ENCODE measurements around the gene CYB561D2. TPM values are rescaled to one million over a fixed set of nuclear protein-coding genes. Genes with fewer than 3 reads are reported as not detected.
A peak's percentile ranks its signal among the peaks of the same experiment; 100 is the strongest.

The CYB561D2 gene
- total RNA-seq, 1 experiment from 2014 or later: 31.4 TPM

DNA sequence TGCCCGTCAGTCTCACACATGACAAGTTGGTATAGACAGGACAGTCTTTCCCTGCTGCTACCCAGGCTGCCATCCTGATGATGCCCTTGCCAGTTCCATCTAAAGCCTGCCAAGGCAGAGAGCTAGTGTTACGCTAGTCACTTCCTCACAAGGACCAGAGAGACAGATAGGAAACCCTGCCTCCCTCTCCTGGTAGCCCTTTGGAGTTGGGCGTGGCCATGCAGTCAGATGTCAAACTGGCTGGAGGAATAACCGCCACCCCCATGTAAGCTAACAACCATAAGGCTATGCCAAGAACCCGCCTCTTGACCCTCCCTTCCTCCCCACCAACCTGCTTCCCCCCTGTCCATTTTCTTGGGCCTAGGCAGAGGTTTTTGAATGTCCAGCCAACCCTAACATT is 5.9 kb downstream of the CYB561D2 start:
- in situ Hi-C loops (cut with HindIII; ENCODE audit: low sequenced_read_pairs): loop anchor here (10.0 kb wide), 2 partner anchors 92 to 178 kb away; partner anchors contain the start of gene SEMA3B
- peak; percentile 32 for DNase-seq (ENCODE audit: low spot score)

- no peak for DNase-seq (ENCODE audit: low spot score)
- in situ Hi-C loops (cut with HindIII; ENCODE audit: low sequenced_read_pairs): loop anchor here (10.0 kb wide), 2 partner anchors 93 to 177 kb away; partner anchors contain the start of gene SEMA3B
Observed at GRCh38 chr3:50357481-50357880, 6.8 kb downstream of the CYB561D2 start.

- DNase-seq (ENCODE audit: low spot score): no peak
- in situ Hi-C loops (cut with HindIII; ENCODE audit: low sequenced_read_pairs): loop anchor here (10.0 kb wide), 2 partner anchors 94 to 176 kb away; partner anchors contain the start of gene SEMA3B
Observed at GRCh38 chr3:50358355-50358910, 7.8 kb downstream of the CYB561D2 start.

GRCh38 chr3:50358911-50359759 is 8.5 kb downstream of the CYB561D2 start, which contains the start of gene TMEM115:
Gene TMEM115, minus strand, starts transcription at chr3:50359521. Its CDS starts 458 bp downstream, at chr3:50359063.
- DNase-seq (ENCODE audit: low spot score): peak; percentile 100
- in situ Hi-C loops (cut with HindIII; ENCODE audit: low sequenced_read_pairs): loop anchor here (10.0 kb wide), 2 partner anchors 94 to 176 kb away; partner anchors contain the start of gene SEMA3B

DNA sequence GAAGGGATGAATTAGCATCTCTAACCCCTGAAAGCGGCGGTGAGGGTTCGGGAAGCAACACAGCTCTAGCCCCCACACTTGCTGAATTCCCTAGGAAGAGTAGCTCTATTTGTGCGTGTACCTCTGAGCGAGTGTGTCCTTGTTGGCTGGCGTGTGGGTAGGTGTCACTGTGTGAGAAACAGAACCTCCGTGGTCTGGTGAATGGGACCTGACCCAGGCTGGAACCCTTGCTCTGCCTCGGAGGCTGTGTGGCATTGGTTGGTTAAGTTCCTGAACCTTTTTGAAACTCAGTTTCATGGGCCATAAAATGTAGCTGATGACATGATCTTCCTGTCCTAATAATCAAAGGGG is 9.1 kb downstream of the CYB561D2 start:
- DNase-seq (ENCODE audit: low spot score): no peak
- in situ Hi-C loops (cut with HindIII; ENCODE audit: low sequenced_read_pairs): loop anchor here (10.0 kb wide), 2 partner anchors 95 to 175 kb away; partner anchors contain the start of gene SEMA3B

- in situ Hi-C loops (cut with HindIII; ENCODE audit: low sequenced_read_pairs): no loop called here
- no peak for DNase-seq (ENCODE audit: low spot score)
Observed at GRCh38 chr3:50364573-50365079, 14.0 kb downstream of the CYB561D2 start.

DNA sequence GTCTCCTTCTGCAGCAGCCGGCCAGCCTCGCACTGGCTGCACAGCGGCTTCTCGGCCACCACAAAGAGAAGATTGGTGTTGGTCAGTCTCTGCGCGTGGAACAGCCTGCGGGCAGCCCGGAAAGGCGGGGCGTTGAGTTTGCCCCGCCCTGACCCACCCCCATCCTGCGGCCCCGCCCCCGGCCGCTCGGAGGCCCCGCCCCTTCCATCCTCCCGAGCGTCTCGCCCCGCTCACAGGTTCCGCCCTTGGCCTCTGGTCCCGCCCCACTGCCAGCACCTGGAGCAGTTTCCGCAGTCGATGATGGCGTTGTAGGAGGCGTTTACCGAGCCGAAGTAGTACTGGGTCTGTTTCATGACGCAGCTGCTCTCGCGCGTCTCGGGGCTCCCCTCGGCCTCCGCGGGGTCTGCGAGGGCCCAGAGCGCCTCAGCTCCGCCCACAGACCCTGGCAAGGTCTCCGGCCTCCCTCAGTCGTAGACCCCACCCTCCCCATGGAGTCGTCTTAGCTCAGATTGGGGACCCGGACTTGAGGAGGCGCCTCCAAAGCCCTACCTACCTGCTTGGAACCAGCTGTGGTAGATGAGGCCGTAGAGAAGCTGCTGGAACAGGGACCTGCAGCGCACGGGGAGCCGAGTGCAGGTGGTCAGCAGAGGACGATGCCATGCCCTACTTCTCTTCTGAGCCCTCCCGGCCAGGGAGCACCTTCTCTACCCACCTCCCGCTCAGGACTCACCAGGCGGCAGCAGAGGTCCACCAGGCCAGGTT is 14.6 kb downstream of the CYB561D2 start:
- DNase-seq (ENCODE audit: low spot score): peak; percentile 26
- in situ Hi-C loops (cut with HindIII; ENCODE audit: low sequenced_read_pairs): no loop called here

DNA sequence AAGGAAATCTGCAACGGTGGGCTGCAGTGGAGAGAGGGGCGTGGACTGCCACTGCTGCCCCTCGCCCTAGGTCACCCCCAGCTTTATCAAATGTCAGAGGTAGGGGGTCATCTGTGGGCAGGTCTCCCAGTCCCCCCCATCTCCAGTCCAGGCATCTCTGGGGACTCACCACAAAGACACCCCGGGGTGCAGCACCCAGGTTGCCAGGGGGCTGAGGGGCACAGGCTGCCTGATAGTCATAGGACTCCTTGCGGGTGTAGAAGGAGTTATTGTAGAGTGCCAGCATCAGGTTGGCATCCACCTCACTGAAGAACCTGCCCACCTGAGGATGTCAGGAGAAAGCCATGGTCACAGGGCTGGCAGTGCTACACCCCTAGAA is 15.2 kb downstream of the CYB561D2 start:
- in situ Hi-C loops (cut with HindIII; ENCODE audit: low sequenced_read_pairs): no loop called here
- DNase-seq (ENCODE audit: low spot score): no peak

GRCh38 chr3:50369012-50369670 is 18.5 kb downstream of the CYB561D2 start:
- no peak for DNase-seq (ENCODE audit: low spot score)
- in situ Hi-C loops (cut with HindIII; ENCODE audit: low sequenced_read_pairs): no loop called here

- DNase-seq (ENCODE audit: low spot score): no peak
- in situ Hi-C loops (cut with HindIII; ENCODE audit: low sequenced_read_pairs): no loop called here
Observed at GRCh38 chr3:50370594-50370993, 19.9 kb downstream of the CYB561D2 start.

- DNase-seq (ENCODE audit: low spot score): no peak
- in situ Hi-C loops (cut with HindIII; ENCODE audit: low sequenced_read_pairs): no loop called here
Observed at GRCh38 chr3:50371133-50371685, 20.5 kb downstream of the CYB561D2 start.

DNA sequence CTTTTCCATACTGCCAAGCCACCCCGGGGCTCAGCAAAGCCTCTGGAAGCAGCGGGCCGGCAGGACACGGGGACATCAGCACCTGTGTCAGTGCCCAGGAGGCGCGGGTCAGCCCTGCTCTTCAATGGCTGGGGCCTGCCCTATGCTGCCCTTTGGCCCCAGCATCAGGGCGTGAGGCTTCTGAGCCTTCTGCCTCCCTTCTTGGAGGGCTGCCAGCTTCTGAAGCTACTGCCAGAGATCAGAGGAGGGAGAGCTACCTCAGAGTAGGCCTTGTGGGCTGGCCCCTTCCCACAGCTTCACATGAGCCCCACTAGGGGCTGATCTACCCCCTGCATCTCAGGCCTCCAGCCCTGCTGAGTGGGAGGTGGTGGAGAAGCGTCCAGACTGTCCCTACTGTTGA is 21.7 kb downstream of the CYB561D2 start:
- DNase-seq (ENCODE audit: low spot score): no peak
- in situ Hi-C loops (cut with HindIII; ENCODE audit: low sequenced_read_pairs): no loop called here

GRCh38 chr3:50373146-50374051 is 22.7 kb downstream of the CYB561D2 start:
- no peak for DNase-seq (ENCODE audit: low spot score)
- in situ Hi-C loops (cut with HindIII; ENCODE audit: low sequenced_read_pairs): no loop called here

DNA sequence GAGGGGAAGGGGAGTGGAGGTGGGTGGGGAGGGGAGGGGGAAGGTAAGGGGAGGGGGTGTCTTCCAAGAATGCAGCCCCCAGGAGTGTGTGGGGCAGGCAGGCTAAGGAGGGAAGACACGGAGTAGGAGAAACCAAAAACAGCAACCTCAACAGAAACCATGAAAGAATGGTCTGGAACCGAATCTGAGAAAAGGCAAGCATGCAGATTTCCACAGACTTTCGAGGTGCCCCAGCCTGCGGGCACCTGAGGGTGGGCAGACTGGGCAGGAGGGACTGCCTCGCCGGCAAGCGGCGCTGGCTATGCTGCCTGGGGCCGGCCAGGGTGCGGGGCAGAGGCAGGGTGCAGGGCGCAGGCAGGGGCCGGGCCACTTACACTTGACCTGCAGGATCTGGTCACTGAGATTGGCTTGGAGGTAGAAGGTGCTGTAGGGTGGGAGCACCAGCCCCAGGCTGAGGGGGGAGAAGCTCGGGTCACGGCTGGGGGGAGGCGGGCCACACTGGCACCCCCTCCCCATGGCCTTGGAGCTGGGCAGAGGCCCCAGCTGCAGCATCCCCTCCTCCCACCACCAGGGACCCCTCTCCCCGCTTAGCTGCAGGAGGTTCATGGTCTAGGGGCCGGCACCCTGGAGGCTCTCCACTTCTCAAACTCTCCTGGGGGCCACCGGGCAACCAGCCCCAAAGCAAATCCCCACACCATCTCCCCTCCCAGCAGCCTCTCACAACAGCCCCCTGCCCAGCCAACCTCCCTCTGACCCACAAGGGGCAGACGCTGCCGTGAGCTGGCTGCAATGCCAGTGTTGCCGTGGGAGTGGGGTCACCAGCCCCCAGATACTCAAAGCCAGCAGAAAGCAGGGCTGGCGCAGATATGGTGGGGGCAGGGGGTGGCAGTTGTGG is 23.9 kb downstream of the CYB561D2 start:
- DNase-seq (ENCODE audit: low spot score): no peak
- in situ Hi-C loops (cut with HindIII; ENCODE audit: low sequenced_read_pairs): no loop called here

DNA sequence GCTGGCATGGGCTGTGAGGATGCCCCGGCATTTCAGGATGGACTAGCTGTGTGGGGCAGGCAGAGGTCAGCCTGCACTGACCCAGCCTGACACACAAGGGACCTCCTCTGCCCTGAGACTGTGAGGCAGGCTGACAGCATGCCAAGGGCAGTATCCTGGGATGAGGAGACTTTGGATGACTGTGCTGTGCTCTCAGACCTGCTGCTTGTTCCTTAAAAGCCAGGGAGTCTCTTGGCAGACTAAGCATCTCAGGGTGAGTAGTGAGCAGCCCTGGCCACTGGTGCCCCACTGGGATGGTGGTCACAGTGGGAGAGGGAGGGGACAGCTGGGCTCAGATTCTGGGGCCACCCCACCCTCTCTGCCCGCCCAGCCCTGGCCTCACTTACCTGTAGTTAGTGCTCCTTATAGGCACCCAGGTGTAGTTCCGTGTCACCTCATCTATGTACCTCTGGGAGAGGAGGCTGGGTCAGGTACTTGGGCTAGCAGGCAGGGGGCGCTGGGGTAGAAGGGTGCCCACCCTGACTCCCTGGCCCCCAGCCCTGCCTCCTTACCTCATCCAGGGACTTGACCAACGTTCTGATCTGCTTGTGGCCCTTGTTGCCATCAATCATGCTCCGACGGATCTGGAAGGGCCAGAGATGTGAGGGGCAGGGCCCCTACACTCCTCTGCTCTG is 24.7 kb downstream of the CYB561D2 start:
- DNase-seq (ENCODE audit: low spot score): no peak
- in situ Hi-C loops (cut with HindIII; ENCODE audit: low sequenced_read_pairs): no loop called here

GRCh38 chr3:50378024-50378423 is 27.4 kb downstream of the CYB561D2 start:
- no peak for DNase-seq (ENCODE audit: low spot score)
- in situ Hi-C loops (cut with HindIII; ENCODE audit: low sequenced_read_pairs): no loop called here

Data from G401 (cell line).